ENCODE measurements around the gene MPV17L. TPM values are rescaled to one million over a fixed set of nuclear protein-coding genes. Genes with fewer than 3 reads are reported as not detected.

The MPV17L gene
- total and polyA plus RNA-seq, 2 donors from 2014 or later = 4.8 to 11.8 TPM

DNA sequence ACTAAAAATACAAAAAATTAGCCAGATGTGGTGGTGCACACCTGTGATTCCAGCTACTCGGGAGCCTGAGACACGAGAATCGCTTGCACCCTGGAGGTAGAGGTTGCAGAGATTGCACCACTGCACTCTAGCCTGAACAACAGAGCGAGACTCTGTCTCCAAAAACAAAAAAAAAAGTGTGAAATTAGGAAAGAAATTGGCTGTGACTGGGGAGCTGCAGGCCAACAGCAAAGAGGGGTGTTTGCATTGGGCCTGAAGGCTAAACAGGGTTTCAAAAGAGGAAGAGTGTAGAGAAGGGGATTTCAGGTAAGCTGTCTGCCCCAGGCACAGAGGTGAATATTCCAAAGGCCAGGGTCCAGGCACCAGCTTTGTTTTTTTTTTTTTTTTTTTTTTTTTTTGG is 48.2 kb downstream of the MPV17L start:
- Histone ChIP-seq H3K9ac (ENCODE audit: low read length in 3 of 3) (no peak overlapping the region), H3K9me3 (ENCODE audit: control insufficient read depth in 2 of 3, insufficient read depth in 1 of 3, low read length in 3 of 3) (peaks cover 0 to 6% (median 0%) of the 10 kb centered on the region in 3 donors), H3K4me3 (ENCODE audit: low read length in 3 of 3) (no peak overlapping the region), H3K27ac (ENCODE audit: low read depth in 2 of 2, low read length in 2 of 2) (no peak overlapping the region), H3K36me3 (ENCODE audit: control insufficient read depth in 2 of 3, insufficient read depth in 3 of 3, low read length in 3 of 3) (no peaks in the 10 kb centered on the region), H3K4me1 (ENCODE audit: control insufficient read depth in 2 of 3, insufficient read depth in 2 of 3, low read depth in 1 of 3, low read length in 3 of 3) (no peaks in the 10 kb centered on the region), H3K27me3 (ENCODE audit: control insufficient read depth, insufficient read depth, low read length) (no peaks in the 10 kb centered on the region)
- intact Hi-C loops (cut with DNase I) = no loop called here
- TF ChIP-seq, protein P1, sequence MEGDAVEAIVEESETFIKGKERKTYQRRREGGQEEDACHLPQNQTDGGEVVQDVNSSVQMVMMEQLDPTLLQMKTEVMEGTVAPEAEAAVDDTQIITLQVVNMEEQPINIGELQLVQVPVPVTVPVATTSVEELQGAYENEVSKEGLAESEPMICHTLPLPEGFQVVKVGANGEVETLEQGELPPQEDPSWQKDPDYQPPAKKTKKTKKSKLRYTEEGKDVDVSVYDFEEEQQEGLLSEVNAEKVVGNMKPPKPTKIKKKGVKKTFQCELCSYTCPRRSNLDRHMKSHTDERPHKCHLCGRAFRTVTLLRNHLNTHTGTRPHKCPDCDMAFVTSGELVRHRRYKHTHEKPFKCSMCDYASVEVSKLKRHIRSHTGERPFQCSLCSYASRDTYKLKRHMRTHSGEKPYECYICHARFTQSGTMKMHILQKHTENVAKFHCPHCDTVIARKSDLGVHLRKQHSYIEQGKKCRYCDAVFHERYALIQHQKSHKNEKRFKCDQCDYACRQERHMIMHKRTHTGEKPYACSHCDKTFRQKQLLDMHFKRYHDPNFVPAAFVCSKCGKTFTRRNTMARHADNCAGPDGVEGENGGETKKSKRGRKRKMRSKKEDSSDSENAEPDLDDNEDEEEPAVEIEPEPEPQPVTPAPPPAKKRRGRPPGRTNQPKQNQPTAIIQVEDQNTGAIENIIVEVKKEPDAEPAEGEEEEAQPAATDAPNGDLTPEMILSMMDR (IDR thresholded peaks at IDR 0.05; ENCODE audit: borderline replicate concordance, extremely low read depth, insufficient read depth) = no peak
- DNase-seq = no peak
- FAIRE-seq = no peak

DNA sequence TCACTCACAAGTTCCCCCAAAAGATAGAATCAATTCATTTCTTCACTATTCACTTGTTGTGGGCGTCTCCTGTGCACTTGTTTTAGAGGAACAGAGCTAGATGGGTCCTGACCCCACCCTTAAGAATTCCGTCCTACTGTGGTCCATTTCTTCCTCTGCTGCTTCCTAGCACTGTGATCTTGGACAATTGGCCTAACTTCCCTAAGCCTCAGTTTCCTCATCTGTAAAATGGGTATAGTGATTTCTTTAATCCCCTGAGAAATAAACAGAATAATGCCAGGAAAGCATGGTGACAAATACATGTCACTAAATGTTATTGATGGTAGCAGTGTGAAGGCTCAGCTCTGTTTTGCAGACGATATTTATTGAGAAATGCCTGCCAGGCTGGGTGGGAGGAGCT is 48.7 kb downstream of the MPV17L start:
- Histone ChIP-seq H3K27ac (ENCODE audit: low read depth in 2 of 2, low read length in 2 of 2) (no peak overlapping the region), H3K36me3 (ENCODE audit: control insufficient read depth in 2 of 3, insufficient read depth in 3 of 3, low read length in 3 of 3) (no peaks in the 10 kb centered on the region), H3K9me3 (ENCODE audit: control insufficient read depth in 2 of 3, insufficient read depth in 1 of 3, low read length in 3 of 3) (peaks cover 0 to 6% (median 0%) of the 10 kb centered on the region in 3 donors), H3K27me3 (ENCODE audit: control insufficient read depth, insufficient read depth, low read length) (no peaks in the 10 kb centered on the region), H3K4me1 (ENCODE audit: control insufficient read depth in 2 of 3, insufficient read depth in 2 of 3, low read depth in 1 of 3, low read length in 3 of 3) (no peaks in the 10 kb centered on the region), H3K9ac (ENCODE audit: low read length in 3 of 3) (no peak overlapping the region), H3K4me3 (ENCODE audit: low read length in 3 of 3) (no peak overlapping the region)
- intact Hi-C loops (cut with DNase I) = no loop called here
- TF ChIP-seq, protein P1 (IDR thresholded peaks at IDR 0.05; ENCODE audit: borderline replicate concordance, extremely low read depth, insufficient read depth) = no peak
- no peak for DNase-seq
- FAIRE-seq = no peak

DNA sequence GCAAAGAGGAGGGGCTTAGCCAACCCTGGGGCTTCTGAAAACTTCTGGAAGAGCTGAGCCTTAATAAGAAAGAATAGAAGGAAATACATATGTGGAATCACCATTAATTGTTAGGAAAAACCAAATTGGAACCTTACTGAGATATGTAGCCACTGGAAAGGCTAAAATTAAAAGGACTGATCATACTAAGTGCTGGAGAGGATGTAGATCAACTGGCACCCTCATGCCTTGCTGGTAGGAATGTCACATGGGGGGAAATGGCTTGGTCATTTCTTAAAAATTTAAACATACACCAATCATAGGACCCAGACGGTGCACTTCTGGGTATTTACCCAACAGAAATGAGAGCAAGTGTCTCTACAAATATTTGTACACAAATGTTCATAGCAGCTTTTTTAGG is 49.9 kb downstream of the MPV17L start:
- FAIRE-seq (no peak), DNase-seq (no peak)
- Histone ChIP-seq H3K4me1 (ENCODE audit: control insufficient read depth in 2 of 3, insufficient read depth in 2 of 3, low read depth in 1 of 3, low read length in 3 of 3) (no peaks in the 10 kb centered on the region), H3K4me3 (ENCODE audit: low read length in 3 of 3) (no peak overlapping the region), H3K36me3 (ENCODE audit: control insufficient read depth in 2 of 3, insufficient read depth in 3 of 3, low read length in 3 of 3) (no peaks in the 10 kb centered on the region), H3K9me3 (ENCODE audit: control insufficient read depth in 2 of 3, insufficient read depth in 1 of 3, low read length in 3 of 3) (peaks cover 0 to 6% (median 0%) of the 10 kb centered on the region in 3 donors), H3K27me3 (ENCODE audit: control insufficient read depth, insufficient read depth, low read length) (no peaks in the 10 kb centered on the region), H3K9ac (ENCODE audit: low read length in 3 of 3) (no peak overlapping the region), H3K27ac (ENCODE audit: low read depth in 2 of 2, low read length in 2 of 2) (no peak overlapping the region)
- intact Hi-C loops (cut with DNase I) = no loop called here
- TF ChIP-seq, protein P1 (IDR thresholded peaks at IDR 0.05; ENCODE audit: borderline replicate concordance, extremely low read depth, insufficient read depth) = no peak

DNA sequence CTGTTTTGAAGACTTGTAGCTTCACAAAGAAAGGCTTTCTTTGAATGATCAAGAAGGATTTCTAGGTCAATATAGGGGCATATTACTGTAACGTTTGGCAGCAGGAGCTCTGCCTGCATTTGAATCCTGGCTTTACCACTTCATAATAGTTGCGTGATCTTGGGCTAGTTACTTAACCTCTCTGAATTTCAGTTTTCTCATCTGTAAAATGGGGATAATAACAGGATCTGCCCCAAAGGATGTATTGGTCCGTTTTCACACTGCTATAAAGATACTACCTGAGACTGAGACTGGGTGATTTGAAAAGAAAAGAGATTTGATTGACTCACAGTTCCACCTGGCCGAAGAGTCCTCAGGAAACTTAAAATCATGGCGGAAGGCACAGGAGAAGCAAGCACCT is 51.3 kb downstream of the MPV17L start:
- H3K27ac ChIP-seq (ENCODE audit: low read depth in 2 of 2, low read length in 2 of 2) = no peak overlapping the region
- H3K27me3 ChIP-seq (ENCODE audit: control insufficient read depth, insufficient read depth, low read length) = no peaks in the 10 kb centered on the region
- peaks cover 0 to 6% (median 0%) of the 10 kb centered on the region in 3 donors for H3K9me3 ChIP-seq (ENCODE audit: control insufficient read depth in 2 of 3, insufficient read depth in 1 of 3, low read length in 3 of 3)
- H3K4me3 ChIP-seq (ENCODE audit: low read length in 3 of 3) = no peak overlapping the region
- FAIRE-seq (no peak), DNase-seq (no peak)
- H3K36me3 ChIP-seq (ENCODE audit: control insufficient read depth in 2 of 3, insufficient read depth in 3 of 3, low read length in 3 of 3) = no peaks in the 10 kb centered on the region
- intact Hi-C loops (cut with DNase I) = no loop called here
- TF ChIP-seq, protein P1 (IDR thresholded peaks at IDR 0.05; ENCODE audit: borderline replicate concordance, extremely low read depth, insufficient read depth) = no peak
- no peak overlapping the region for H3K9ac ChIP-seq (ENCODE audit: low read length in 3 of 3)
- H3K4me1 ChIP-seq (ENCODE audit: control insufficient read depth in 2 of 3, insufficient read depth in 2 of 3, low read depth in 1 of 3, low read length in 3 of 3) = no peaks in the 10 kb centered on the region

Data from kidney (tissue), 14 donors.